ENCODE results near the gene SALL2. TPM values are rescaled to one million over a fixed set of nuclear protein-coding genes. Genes with fewer than 3 reads are reported as not detected.

Gene SALL2
- total RNA-seq, 1 experiment from 2014 or later = 0.03 TPM

DNA sequence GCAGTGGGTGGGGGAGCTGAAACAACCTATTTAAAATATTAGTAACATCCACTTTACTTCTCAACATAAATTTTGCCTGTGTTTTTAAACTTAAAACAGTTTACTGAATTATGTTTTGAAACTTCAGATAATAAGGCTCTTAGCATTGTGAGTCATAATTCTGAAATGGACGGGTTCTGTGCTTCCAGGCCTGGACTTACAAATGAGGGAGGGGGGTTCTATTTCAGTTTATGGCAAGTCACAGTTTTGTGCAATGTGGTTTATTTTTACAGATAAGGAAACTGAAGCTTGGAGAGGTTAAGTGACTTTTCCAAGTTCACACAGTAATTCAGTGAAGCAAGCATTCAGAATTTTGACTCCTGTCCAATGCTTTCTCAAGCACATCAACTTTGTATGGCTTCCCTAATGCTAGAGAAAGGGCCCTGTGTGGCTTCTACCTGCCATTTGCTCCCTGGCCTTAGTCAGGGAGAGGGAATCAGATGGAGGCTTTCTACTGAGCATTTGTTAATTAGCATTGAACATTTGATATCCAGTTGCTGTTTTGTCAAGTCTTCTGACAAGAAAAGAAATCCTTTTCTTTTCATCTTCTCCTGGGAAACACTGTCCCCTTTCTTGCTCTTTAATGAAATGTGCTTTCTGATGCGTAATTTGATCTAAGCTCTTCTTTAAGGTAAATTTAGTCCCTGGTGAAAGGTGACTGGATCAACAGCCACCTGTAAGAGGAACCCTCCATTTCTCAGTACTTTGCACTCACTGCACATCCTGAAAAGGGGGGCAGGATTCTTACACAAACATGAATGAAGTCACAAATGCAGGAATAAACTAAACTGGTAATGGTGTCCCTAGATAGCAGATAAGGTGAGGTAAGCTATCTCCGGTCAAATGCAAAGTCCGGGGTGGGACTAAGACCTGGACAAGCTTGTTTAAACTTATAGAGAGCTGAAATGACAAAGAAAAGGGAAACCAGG, 2.5 kb upstream of the SALL2 start:
- no peak for DNase-seq (ENCODE audit: low read depth)

DNA sequence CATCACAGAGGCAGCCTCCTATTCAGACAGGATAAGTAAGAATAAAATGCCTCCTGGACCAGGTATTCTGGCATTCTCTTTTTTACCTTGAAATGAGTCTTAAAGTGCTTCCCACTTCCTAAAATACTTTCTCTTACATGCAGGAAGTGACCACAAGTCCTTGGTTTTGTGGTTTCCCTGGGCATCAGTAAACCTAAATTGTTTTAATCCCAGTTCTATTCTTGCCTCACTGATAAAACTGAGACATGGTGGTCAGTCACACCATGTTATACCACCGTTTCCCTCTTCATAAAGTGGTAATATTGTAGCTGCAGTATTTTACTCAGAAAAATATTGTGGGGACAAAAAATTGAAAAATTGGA, 1.2 kb upstream of the SALL2 start:
- DNase-seq (ENCODE audit: low read depth) = no peak

DNA sequence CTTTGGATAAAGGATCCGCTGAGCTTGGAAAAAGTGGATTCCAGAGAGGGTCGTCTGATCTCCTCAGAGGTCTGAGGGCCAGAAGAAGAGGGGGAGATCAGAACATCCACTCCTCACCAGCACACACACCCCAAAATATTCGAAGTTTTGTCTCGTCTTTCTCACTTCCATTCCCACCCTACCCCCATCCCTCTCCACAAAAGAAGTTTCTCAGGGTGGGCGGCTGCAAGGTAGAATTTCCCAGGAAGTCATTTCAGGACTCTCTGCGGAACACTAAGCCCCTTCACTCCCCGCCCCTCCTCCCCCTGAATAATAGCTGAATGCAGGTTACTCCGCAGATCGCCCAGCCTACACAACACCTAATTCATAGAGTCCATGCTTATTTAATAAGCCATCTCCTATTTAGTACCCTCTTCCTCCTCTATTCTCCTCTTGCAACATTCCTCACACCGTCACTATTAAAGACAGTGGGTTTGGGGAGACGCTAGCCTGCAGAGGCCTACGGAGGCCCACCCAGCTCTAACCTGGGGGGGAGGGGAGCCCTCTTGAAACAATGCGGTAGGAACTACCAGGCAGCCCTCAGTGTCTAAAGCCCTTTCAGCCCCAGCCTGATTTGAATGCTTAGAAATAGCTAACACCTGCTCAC, 649 bp upstream of the SALL2 start:
- DNase-seq (ENCODE audit: low read depth) = no peak

DNA sequence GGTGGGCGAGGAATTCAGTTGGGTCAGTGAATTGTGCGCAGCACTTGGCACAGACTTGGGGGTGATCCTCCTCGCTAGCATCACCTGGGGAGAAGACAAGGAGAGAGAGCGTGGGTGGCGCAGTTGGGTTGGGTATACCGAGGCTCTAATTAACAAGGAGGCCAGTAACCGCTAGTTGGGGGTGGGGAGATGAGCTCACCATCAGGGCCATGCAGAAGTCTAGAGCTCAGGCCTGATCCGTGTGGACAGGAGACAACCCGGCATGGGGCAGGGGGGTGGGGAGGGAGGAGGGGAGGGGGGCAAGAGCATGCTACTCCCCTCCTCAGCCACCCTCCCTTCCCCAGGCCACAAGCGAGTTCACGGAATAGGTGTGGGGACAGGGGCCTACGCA, 580 bp downstream of the SALL2 start:
- DNase-seq (ENCODE audit: low read depth) = no peak

DNA sequence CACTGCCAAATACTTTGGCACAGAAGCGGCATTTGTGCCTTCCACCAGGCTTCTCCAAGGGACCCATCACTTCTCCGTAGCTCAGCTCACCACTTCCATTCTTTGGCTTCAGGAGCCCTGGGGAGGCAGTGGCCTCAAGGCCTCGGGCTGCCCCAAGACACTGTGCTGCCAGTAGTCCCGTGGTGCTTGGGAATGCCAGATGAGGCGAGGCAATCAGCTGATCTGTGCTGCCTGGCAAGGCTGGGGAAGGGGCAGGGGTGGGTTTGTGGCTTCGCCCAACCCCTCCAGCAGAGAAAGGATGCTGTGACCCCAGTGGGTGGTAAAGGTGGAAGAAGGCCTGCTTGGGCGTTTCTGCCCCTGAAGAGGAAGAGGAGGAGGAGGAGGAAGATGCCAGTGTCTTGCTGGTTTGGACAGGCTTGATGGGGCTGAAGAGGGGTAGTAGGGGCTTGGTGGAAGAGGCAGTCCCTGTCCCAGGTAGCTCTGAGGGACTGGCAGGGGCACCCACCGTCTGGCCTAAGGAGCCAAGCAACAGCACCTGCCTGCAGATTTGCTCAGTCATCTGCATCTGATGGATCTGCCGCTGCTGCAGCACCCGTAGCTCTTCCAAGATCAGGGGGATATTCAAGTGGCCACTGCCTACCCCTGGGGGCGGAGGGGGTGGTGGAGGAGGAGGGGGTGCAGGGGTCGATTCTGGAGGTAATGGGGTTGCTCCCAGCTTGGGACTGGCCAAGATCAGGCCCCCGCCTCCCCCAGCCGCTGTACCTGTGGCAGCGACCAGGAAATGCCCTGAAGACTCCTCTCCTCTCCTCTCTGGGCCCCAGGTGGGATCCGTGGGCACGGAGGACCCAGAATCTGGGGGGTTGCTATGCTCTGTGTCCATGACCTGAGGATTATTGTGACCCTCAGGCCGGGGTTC, 1.3 kb downstream of the SALL2 start:
- DNase-seq (ENCODE audit: low read depth) = no peak

DNA sequence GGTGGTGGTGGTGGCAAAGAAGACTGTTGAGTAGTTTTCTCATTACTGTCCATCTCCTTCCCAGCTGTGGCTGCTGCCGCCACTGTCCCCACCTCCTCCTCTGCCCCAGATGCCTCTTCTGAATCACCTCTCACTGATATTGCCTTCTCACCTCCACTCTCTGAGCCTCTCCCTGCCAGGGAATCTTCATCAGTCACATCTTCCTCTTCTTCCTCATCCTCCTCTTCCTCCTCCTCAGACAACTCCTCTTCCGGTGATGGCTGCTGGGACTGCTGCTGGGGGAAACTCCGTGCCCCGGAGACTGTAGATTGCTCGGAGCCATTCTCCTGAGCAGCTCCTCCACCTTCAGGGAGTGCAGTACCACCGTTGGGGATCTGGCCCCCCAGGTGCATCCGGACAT, 2.9 kb downstream of the SALL2 start:
- no peak for DNase-seq (ENCODE audit: low read depth)

DNA sequence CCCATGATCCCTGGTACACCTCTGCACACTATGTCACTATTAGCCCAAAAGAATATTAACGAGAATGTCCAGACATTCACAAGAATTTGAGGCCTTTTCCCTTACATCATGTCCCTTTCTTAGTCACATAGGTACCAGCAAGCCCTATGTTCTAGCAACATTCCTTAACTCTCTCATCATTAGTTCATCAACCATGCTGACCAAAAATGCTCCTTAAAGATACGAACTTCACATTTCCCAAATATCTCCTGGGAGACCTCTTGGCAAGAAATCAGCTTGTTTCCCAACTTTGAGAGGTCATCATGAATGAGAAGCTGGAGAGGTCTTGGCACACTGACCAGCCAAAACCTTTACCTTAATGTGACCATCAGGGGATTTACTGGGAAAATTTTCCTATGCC, 4.6 kb downstream of the SALL2 start:
- no peak for DNase-seq (ENCODE audit: low read depth)

DNA sequence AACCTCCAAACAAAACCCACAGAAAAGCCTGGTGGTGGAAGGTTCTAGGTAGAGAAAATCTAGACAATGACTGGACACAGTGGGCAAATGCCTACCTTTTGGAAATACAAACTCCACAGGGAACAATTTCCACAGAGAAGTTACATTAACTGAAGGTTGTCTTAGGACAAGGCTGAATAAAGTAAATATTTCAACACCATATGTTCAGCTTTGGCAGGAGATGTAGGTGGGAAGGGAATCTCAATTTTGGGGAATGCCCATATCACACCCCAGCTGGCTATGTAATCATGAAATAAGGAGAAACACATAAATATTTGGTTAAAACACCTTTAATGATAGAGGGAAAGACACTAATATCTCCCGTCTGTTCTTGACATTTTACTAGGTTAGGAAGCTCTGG, 5.4 kb downstream of the SALL2 start:
- DNase-seq (ENCODE audit: low read depth) = no peak

DNA sequence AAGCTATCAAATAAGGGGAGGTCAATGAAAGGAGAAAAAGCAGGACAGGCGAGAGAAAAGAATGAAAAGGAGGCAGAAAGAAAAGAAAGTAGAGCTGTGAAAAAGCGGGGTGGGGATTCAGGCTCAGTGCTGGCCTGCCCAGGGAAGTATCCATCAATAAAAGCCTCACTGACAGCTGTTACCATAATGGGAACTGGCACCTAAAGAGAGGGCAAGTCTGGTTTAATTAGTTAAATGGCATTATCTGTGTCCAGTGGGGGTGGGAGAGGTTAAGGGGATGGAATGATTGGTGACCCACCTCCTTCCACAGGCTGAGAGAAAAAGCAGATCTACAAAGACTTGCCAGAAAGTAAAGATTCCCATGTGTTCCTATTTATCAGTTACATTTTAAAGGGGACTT, 7.4 kb downstream of the SALL2 start:
- DNase-seq (ENCODE audit: low read depth) = no peak

DNA sequence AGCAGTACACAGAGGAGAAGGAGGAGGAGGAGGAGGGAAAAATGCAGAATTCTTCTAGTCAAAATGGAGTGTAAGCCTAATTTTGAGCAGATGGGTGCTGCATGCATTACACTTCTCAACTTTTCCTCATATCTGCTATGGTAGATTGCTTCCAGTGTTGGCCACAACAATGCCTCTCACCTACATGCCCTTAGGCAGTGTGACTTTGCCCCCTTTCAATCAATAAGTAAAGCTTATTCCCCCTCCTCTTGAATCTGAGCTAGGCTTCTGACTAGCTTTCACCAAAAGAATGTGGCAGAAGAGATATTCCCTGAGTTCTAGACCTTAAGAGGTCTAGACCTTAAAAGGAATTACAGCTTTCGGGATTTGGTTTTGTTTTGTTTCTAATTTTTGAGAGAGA, 11.8 kb downstream of the SALL2 start:
- no peak for DNase-seq (ENCODE audit: low read depth)

DNA sequence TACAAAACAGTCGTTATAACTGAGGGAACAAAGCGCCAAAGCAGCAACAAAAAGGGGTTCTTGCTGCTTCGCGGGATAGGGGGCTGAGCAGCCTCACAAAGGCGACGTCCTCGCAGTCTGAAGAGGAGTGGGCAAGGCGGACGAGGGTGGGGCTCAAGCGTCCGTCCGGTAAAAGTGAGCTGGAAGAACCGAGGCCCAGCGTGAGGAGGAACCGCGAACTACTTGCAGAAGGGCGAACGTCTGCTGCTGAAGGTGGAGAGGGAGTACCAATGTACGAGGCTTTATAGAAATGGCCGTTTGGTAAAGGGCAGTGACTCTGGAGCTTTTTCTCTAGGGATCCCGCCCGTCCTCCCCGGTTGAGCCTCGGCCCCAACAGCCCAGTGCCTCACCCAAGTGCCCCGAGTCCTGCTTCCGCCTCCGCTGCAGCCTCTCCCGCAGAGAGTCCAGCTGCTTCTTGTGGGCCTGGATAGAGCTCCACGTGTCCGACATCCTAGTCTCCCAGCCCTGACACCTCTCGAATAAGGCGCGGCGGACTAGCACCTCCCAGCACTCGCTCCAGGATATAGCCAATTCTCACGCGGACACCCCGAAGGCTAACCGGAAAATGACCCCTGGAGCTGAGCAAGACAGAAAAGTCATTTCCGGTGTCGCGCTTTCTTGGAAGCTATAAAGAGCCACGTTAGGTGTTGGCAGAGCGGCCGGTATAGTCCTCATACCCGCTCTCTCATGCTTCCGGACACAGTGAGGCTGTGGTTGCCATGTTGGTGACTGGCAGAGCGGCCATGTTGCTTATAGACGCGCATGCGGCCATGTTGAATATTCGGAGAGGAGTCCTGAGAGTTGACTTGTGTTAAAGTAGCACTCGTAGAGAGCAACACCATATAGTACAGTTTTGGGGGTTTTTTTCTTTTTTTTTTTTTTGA, 15.2 kb downstream of the SALL2 start, which contains the start of gene METTL3:
TSS of gene METTL3 (minus strand) at position 606 of the 923 bp plus-strand sequence. CDS start at position 489, 117 bp downstream.
- DNase-seq (ENCODE audit: low read depth) = peak; percentile 99

DNA sequence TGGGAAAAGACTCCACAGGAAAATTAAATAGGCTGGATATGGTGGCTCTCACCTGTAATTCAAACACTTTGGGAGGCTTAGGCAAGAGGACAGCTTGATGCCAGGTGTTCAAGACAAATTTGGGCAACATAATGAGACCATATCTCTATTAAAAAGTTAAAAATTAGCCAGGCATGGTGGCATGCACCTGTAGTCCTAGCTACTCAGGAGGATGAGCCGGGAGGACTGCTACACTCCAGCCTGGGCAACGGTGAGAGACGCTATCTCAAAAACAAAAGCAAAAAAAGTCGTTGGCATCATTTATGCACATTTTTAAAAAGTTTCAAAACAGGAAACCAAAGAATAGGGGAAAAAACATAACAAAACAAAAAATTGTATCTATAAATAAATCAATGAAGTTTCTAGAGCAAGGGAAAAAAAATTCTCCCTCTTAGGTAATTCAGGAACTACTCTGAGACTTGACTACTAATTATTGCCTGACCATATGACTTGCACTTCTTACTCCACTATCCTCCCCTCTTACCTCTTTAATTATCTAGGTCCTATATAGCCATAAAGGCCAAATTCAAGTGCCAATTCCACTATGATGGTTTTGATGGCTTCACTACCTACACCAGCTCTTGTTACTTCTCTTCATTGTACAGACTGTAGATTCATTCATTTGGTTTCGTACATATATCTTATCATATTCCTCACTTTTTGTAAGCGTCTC, 16.6 kb downstream of the SALL2 start:
- no peak for DNase-seq (ENCODE audit: low read depth)

DNA sequence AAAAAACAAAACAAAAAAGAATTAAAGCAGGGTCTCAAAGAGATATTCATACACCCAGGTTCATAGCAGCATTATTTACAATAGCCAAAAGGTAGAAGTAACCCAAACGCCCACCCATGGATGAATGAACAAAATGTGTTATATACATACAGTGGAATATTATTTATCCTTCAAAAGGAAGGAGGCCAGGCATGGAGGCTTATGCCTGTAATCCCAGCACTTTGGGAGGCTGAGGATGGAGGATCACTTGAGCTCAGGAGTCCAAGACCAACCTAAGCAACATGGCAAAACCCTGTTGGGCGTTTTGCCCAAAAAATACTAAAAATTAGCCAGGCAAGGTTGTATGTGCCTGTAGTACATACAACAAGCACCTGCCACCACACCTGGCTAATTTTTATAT, 19.6 kb downstream of the SALL2 start:
- DNase-seq (ENCODE audit: low read depth) = no peak

DNA sequence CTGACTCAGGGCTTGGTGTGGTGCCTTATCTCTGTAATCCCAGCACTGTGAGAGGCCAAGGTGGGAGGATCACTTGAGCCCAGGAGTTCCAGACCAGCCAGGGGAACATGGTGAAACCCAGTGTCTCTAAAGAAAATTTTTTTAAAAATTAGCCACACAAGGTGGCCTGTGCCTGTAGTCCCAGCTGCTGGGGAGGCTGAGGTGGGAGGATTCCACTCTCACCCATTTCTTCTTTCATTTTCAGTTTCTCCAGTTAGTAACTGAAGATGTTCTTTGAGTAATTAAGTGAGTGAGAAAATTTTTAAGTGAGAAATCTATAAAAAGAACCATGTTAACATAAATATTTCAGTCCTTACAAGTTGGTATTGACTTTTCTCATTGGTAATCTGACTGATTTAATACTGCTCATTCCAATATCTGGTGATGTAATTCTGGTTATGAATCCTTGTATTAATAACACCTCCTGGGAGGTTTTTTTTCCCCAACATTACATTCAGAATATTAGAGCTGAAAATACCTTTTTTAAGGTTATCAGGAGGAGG, 21.1 kb downstream of the SALL2 start:
- no peak for DNase-seq (ENCODE audit: low read depth)

DNA sequence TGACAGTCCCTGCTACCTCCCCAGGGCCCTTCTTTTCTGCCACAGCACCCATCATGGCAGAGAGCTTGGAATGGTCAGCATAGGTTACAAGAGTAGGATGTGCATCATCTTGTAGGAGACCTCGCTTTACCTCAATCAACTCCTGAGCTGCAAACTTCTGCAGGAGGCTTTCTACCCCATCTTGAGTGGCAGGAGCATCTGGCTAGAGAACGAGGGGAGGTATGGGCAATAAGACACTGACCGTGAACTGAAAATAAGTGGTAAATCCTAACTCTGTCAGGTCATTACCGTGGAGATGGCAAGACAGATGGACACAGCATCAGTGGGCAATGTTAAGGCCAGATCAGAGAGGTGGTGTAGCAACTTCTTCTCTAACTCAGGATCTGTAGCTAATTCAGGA, 22.8 kb downstream of the SALL2 start:
- no peak for DNase-seq (ENCODE audit: low read depth)

DNA sequence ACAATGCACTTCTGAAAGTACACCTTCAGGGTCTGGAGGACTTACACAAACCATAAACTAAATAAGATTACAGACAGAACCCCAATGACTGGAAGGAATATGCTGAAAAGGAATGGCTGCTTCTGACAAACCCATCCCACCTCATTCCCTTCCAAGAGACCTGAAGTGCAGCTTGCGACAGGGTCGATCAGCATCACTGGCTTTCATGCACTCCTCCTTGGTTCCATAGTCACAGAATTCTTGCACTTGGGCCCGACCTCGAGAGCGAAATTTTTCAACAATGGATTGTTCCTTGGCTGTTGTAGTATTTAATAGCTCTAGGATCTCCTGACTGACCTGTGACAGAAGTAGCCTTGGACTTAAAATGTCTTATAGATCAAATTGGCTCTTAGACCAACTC, 24.6 kb downstream of the SALL2 start:
- no peak for DNase-seq (ENCODE audit: low read depth)

DNA sequence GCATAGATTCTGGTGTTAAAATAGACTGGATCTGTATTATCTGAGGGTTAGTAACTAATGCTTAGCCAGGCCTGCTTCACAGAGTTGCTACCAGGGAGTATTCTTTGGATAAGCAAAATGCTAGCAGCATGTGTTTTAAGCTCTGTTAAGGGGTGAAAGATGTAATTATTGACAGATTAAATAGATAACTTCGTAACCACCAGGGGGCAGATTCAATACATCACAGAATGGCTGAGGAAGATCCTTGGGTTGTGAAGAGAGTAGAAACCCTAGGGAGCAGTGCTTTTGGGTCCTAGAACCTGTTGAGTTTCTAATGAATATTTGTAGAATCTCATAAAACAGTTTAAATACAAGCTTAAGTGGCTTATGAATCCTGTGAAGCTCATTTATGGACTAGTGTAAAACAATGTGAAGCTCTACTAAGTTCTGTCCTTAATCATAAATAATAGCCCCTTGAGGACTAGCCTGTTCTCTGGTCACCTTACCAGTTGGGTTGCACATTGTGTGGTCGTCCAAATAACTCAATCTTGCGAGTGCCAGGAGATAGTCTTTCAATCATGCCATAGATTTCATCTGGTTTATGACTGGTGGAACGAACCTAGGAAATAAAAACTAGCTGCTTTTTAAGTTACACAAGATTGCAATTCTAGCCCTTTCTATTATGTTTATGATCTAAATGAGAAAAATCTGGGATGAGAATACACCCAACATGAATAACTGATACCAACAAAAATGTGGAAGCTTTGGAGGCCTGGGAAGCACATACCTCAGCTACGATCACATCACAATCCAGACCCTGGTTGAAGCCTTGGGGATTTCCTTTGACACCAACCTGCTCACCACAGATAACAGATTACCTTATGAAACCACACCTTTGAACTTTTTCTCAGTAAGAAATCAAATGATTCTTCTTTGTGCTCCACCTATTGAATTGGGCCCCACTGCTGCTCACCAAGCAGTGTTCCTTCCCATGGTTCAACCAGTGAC, 27.3 kb downstream of the SALL2 start:
- peak; percentile 26 for DNase-seq (ENCODE audit: low read depth)

DNA sequence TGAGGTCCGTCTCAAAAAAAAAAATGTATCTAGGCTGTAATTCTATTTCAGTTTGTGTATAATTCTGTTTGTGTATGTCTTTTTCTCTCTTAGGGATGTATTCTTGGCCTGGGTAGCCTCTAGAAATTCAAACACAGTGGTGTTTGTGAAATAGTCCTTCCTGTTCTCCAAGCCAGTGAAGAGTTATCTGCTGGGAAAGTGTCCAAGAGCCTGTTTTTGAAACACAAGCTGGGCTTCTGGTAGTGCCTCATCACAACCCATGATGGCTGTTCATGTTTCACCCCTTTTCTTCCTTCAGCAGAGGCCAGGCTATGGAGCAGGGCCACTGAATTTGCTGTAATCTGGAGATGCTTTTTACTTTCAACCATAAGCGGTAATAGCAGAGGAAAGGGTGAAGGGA, 29.7 kb downstream of the SALL2 start:
- DNase-seq (ENCODE audit: low read depth) = no peak

Measured in HT1080 (cell line).